OCI-LY7 (cell line): ENCODE measurements around the gene YTHDF2. TPM values are rescaled to one million over a fixed set of nuclear protein-coding genes. Genes with fewer than 3 reads are reported as not detected.

Experiments used
- BruUV-seq: library from RNA; stranded (reverse); fragments of 400-500 nt; replicated peaks from 2 replicates; lab custom pipeline; 2021; lab: Mats Ljungman, UMichigan
- CTCF ChIA-PET: fragments of 300-600 bp; sonication (Branson Sonifier 250); formaldehyde crosslinking; loops from one replicate; lab custom pipeline; 2022; ENCODE audit warnings: antibody characterized with exemption; ENCODE audit not compliant: unreplicated experiment; lab: Charles Lee
- POLR2A ChIA-PET: fragments of 300-600 bp; sonication (Branson Sonifier 250); formaldehyde crosslinking; loops from one replicate; lab custom pipeline; 2022; ENCODE audit warnings: antibody characterized with exemption; lab: Charles Lee
- DNase-seq: peaks from one replicate; pipeline ENCODE4 v3.0.0-alpha.2; 2015; ENCODE audit warnings: low spot score
- H2AFZ ChIP-seq: fragments of 200-600 bp; sonication (generic), shearing (Covaris generic); 2 replicates; pipeline ENCODE4 v1.6.1; 2014; ENCODE audit warnings: mild to moderate bottlenecking, antibody characterized with exemption, low read length, moderate library complexity
- H3K27ac ChIP-seq: fragments of 200-600 bp; sonication (generic); 2 replicates; pipeline ENCODE4 v1.5.1; 2014; ENCODE audit warnings: mixed run types, low read depth, mild to moderate bottlenecking, moderate library complexity, low read length, inconsistent platforms; ENCODE audit not compliant: poor library complexity, severe bottlenecking
- H3K36me3 ChIP-seq: fragments of 200-600 bp; sonication (generic); 2 replicates; pipeline ENCODE4 v1.6.1; 2014; ENCODE audit warnings: mild to moderate bottlenecking, antibody characterized with exemption, low read length, moderate library complexity, mixed read lengths; ENCODE audit not compliant: insufficient read depth
- H3K4me1 ChIP-seq: fragments of 200-600 bp; sonication (generic); 2 replicates; pipeline ENCODE4 v1.5.1; 2014; ENCODE audit warnings: mild to moderate bottlenecking, low read length; ENCODE audit not compliant: insufficient read depth, poor library complexity, severe bottlenecking
- H3K4me2 ChIP-seq: fragments of 200-600 bp; sonication (generic); 2 replicates; pipeline ENCODE4 v1.6.1; 2014; ENCODE audit warnings: mild to moderate bottlenecking, low read length
- H3K4me3 ChIP-seq: fragments of 200-600 bp; sonication (generic); 2 replicates; pipeline ENCODE4 v1.5.1; 2014; ENCODE audit warnings: mild to moderate bottlenecking, low read depth, low read length; ENCODE audit not compliant: poor library complexity, severe bottlenecking
- H3K79me2 ChIP-seq: fragments of 200-600 bp; sonication (generic); 2 replicates; pipeline ENCODE4 v1.6.1; 2016; ENCODE audit warnings: low read depth, mild to moderate bottlenecking, low read length, moderate library complexity, mixed read lengths; ENCODE audit not compliant: insufficient read depth
- H3K9me2 ChIP-seq: fragments of 200-600 bp; sonication (generic); 2 replicates; pipeline ENCODE4 v1.6.1; 2016; ENCODE audit warnings: mild to moderate bottlenecking, low read length, mixed read lengths; ENCODE audit not compliant: insufficient read depth
- H3K9me3 ChIP-seq: fragments of 200-600 bp; sonication (generic); 2 replicates; pipeline ENCODE4 v1.6.1; 2014; ENCODE audit warnings: mild to moderate bottlenecking, mixed run types, low read length, mixed read lengths
- H4K20me1 ChIP-seq: fragments of 200-600 bp; sonication (generic); 2 replicates; pipeline ENCODE4 v1.6.1; 2014; ENCODE audit warnings: mild to moderate bottlenecking, antibody characterized with exemption, low read length, moderate library complexity, mixed read lengths; ENCODE audit not compliant: insufficient read depth
- CTCF ChIP-seq: fragments of 200-600 bp; sonication (generic); conservative IDR thresholded peaks from 2 replicates; pipeline ENCODE4 v1.5.1; 2014; ENCODE audit warnings: mild to moderate bottlenecking, antibody characterized with exemption, low read length, moderate library complexity, mixed read lengths
- EZH2phosphoT487 ChIP-seq: fragments of 200-600 bp; sonication (generic); IDR thresholded peaks from 2 replicates; pipeline ENCODE4 v1.6.1; 2018; ENCODE audit warnings: low read depth, borderline replicate concordance, mild to moderate bottlenecking, mixed run types, antibody characterized with exemption, low read length, moderate library complexity, mixed read lengths
- intact Hi-C: fragments of 100-400 bp; cut with micrococcal nuclease; formaldehyde crosslinking; loops from one replicate; pipeline ENCODE4 v1.10.0; 2022; ENCODE audit not compliant: unreplicated experiment
- total RNA-seq, 2 experiments: library from RNA; depleted of rRNA in 1 of 2; stranded (reverse); fragments of >200 nt in 1 of 2; shearing (Covaris generic) in 1 of 2; gene quantifications; 2 replicates each; pipeline ENCODE4 v1.2.3, GENCODE V29; 2014 to 2022

The YTHDF2 gene
- total RNA-seq, 2 experiments from 2014 or later, result 57.9 to 83.6 TPM

DNA sequence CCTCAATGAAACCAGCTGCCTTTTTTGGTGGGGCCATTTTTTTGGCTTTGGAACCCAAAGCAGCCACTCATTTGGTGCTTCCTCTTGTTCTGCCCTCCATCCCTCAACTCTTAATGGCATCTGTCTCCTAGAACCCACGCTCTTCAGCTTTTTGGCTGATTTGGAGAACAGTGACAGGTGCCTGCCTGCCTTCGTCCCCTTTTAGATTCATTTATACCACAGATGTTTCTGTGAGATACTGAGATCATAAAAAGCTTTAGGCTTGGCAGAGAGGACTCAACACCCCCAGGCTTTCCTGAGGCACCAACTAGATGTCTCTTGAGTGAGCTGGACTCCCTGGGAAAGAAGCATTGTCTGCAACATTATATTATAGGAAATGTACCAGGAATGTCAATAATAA lies 20.4 kb upstream of the YTHDF2 start:
- BruUV-seq, result no TSS peak
- Histone ChIP-seq H3K27ac (no peak overlapping the region), H4K20me1 (no peaks in the 10 kb centered on the region), H3K9me3 (no peaks in the 10 kb centered on the region), H3K4me2 (no peak overlapping the region), H3K4me1 (no peaks in the 10 kb centered on the region), H3K36me3 (peaks cover 43% of the 10 kb centered on the region), H3K9me2 (no peaks in the 10 kb centered on the region), H3K79me2 (no peaks in the 10 kb centered on the region), H2AFZ (no peak overlapping the region), H3K4me3 (no peak overlapping the region)
- CTCF ChIA-PET, result no interaction called here
- POLR2A ChIA-PET, result interaction anchor here (0.6 kb wide), 1 partner anchor 387 kb away, joined by 4 read pairs; no protein-coding TSS in a partner anchor
- DNase-seq, result no peak
- intact Hi-C loops, result no loop called here
- TF ChIP-seq CTCF (no peak), EZH2phosphoT487 (no peak)

GRCh38 chr1:28718166-28718565 lies 18.6 kb upstream of the YTHDF2 start:
- no peak overlapping the region for H2AFZ ChIP-seq
- no peak overlapping the region for H3K4me3 ChIP-seq
- peaks cover 27% of the 10 kb centered on the region for H3K36me3 ChIP-seq
- H3K4me1 ChIP-seq, result no peaks in the 10 kb centered on the region
- CTCF ChIA-PET, result no interaction called here
- H3K27ac ChIP-seq, result no peak overlapping the region
- no TSS peak for BruUV-seq
- no peaks in the 10 kb centered on the region for H4K20me1 ChIP-seq
- no peaks in the 10 kb centered on the region for H3K9me2 ChIP-seq
- POLR2A ChIA-PET, result interaction anchor here (0.5 to 0.7 kb wide), 3 partner anchors 21 to 432 kb away, joined by 3 to 6 read pairs (median 4); no protein-coding TSS in a partner anchor
- no peak for DNase-seq
- H3K4me2 ChIP-seq, result no peak overlapping the region
- H3K9me3 ChIP-seq, result no peaks in the 10 kb centered on the region
- TF ChIP-seq EZH2phosphoT487, result no peak
- intact Hi-C loops, result no loop called here
- no peaks in the 10 kb centered on the region for H3K79me2 ChIP-seq

DNA sequence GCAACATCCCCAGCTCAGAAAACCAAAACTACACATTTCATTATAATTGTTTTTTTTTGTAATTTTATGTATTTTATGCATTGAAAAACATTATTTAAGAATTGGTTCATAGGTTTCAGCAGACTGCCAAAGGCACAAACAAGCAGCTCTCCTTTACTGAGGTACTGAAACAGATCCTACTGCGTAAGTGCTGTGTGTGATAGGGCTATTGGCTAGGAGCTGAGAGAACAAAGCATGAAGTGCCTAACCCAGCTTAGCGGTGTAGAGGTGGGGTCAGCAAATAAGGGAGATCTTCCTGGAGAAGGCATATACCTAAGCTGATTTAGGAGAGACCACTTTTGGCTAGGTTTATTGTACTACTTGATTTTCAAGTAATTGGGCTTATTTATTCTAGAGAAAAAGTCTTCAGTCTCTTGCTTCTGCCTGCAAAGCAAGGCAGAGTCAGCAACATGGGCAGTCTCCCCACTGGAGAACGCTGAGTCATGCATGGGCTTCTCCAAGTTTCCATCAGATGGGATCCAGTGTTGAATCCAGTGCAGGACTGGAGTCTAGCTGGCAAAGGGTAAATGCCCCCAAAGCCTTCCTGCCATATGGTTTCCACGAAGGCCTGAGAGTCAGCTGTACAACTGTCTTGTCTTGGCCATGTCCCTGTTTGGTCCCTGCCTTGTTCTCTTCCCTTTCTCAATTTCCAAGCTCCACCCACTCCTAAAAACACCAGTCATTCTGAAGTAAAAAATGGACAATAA lies 18.0 kb upstream of the YTHDF2 start:
- POLR2A ChIA-PET, result interaction anchor here (0.5 kb wide), 1 partner anchor 347 kb away, joined by 6 read pairs; no protein-coding TSS in a partner anchor
- Histone ChIP-seq H3K4me2 (no peak overlapping the region), H3K9me3 (no peaks in the 10 kb centered on the region), H3K36me3 (peaks cover 21% of the 10 kb centered on the region), H4K20me1 (no peaks in the 10 kb centered on the region), H3K4me1 (no peaks in the 10 kb centered on the region), H3K9me2 (no peaks in the 10 kb centered on the region), H3K27ac (no peak overlapping the region), H3K4me3 (no peak overlapping the region), H3K79me2 (no peaks in the 10 kb centered on the region), H2AFZ (no peak overlapping the region)
- intact Hi-C loops, result no loop called here
- CTCF ChIA-PET, result no interaction called here
- DNase-seq, result no peak
- no TSS peak for BruUV-seq
- no peak for TF ChIP-seq CTCF
- no peak for TF ChIP-seq EZH2phosphoT487
